LNCaP clone FGC (cell line): Measurements from ENCODE around the gene GRAMD1B.

Experiments
- DNase-seq: peaks from one replicate; pipeline ENCODE4 v3.0.0-alpha.2; 2011; ENCODE audit warnings: low read depth
- H3K4me3 ChIP-seq: 2 replicates; pipeline ENCODE4 v1.5.1; 2011; ENCODE audit warnings: mild to moderate bottlenecking, low read depth, low read length, control low read depth
- CTCF ChIP-seq: IDR thresholded peaks from 2 replicates; pipeline ENCODE4 v1.5.1; 2012; ENCODE audit warnings: mild to moderate bottlenecking; ENCODE audit not compliant: control insufficient read depth, insufficient read depth; ENCODE audit errors: extremely low read depth

GRAMD1B gene

DNA sequence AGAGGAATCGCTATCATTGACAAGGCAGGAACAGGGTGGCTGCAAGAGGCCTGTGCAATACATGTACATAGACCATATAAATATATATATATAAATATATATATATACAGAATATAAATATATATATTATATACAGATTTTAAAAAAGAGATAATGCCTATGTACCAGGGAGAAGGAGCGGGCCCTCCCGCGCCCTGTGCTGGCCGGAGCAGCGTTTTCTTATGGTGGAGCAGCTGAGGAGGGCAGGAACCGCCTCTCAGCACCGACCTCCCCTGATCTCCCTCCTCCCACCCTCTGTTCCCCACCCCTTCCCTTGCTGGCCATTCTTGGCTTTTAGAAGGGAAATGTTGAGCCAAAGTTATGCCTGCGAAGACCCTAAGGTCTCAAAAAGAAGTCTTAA lies 192.5 kb downstream of the GRAMD1B start:
- DNase-seq, result no peak
- no peak for TF ChIP-seq CTCF
- no peak overlapping the region for H3K4me3 ChIP-seq

- H3K4me3 ChIP-seq, result no peak overlapping the region
- no peak for DNase-seq
- no peak for TF ChIP-seq CTCF
Observed at GRCh38 chr11:123624974-123625373, 194.9 kb downstream of the GRAMD1B start.

DNA sequence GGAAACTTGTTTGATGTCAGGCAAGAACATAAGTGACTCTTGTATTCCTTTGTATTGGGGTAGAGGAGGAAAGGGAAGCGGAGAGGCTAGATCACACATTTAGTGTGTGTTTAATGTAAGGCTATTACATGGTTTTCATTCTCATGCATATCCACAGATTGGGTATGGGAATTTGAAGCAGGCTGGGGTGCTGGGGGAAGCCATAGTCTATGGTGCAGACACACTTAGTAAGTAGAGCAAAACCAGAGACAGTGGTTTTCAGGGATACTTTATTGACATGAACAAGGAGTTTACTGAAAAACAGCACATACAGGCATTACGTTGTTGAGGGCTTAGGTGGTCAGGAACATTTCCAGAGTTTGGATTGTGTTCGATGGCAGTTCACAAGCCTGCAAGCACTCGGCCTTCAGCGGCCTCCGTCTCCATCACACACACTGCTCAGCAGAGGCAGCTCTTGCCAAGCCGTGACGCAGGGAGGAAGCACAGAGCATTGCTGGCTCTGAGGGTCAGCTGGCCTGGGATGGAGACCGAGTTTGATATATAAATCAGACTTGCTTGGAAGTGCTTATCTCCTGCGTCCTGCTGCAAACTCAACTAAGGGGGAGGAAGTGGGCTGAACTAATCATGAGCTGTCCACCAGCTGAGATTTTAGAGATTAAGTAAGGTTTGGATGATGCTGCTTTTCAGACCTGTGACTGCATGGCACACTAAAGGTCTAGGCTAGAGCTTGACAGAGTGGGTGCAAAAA lies 199.0 kb downstream of the GRAMD1B start:
- no peak for DNase-seq
- H3K4me3 ChIP-seq, result no peak overlapping the region
- no peak for TF ChIP-seq CTCF

DNA sequence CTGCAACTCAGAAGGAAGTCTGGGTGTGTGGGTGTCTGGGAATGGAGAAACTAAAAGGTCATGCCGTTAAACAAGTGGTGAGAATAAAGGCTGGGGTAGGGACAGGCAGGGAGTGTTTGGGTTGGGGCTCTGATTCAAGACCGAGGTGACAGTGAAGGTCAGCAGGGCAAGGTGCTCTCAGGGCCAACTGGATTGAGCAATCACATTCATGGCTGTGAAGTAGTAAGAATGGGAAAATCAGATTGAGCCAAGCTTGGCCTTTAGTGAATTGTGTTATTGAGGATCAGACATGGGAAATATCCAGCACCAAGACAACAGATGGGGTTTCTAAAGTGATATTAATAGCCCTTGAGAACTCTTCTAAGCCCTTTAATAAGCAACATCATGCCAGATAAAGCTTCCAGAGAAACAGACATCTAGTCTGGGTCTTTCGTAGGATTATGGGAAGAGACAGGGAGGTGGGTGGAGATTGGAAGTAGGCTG lies 200.1 kb downstream of the GRAMD1B start:
- no peak for DNase-seq
- H3K4me3 ChIP-seq, result no peak overlapping the region
- TF ChIP-seq CTCF, result no peak

GRCh38 chr11:123640029-123640428 lies 210.0 kb downstream of the GRAMD1B start:
- TF ChIP-seq CTCF, result no peak
- no peak overlapping the region for H3K4me3 ChIP-seq
- no peak for DNase-seq

GRCh38 chr11:123640677-123641494 lies 210.8 kb downstream of the GRAMD1B start:
- no peak for DNase-seq
- TF ChIP-seq CTCF, result peak; percentile 85
- no peak overlapping the region for H3K4me3 ChIP-seq

DNA sequence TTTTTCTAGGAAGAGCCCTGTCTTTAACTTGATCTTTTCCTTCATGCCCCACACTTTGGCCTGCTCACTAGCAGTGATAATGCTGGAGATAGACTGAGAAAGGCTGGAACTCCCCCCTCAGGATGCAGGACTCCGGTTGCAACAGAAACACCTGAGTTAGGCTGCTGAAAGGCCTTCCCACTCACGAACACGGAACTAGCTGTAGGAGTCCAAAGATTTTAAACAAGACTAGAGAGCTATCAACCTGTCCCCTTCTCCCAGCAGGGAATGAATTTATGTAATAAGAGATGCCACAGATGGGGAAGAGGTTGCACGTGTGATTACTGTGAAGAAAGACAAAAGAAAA lies 211.4 kb downstream of the GRAMD1B start:
- no peak for DNase-seq
- no peak for TF ChIP-seq CTCF
- H3K4me3 ChIP-seq, result no peak overlapping the region
